Measurements from ENCODE around the gene SND1.

DNA sequence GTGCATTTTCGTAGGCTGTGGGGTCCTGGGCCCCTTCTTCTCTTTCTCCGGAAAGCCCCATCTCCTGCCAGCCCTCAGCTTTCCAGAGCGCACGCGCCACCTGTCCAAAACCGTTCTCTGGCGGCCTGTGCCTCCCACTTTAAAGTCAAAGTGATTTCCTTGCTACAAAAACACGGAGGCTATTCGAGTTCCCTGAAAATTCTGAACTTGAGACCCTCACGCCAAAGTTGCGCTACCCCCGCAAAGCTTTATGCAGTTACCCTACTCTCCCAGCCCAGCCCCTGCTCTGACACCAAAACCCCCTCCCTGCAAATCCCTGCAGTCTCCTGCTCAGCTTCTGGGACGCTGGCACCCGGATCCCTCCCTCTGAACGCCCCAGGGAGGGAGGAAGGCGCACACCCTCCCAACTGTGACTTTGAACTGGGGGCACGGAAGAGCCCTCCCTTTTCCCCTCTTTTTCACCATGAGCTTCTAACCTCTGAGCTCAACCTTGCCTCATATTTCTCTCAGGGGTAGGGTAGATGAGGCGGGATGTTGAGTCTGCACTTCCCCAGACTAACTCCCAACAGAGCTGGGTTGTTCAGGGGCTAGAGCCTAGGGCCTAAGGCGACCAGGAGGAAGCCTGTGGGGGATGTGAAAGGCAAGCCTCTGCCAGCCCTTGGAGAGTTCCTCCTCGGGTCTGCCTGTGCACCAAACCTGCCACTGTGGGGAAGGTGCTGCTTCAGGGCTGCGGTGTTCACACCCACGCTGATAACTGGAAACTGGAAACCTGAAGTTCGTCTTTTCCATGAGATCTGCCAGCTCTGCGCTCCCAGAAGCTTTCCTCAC is 31.4 kb upstream of the SND1 start:
- TF ChIP-seq EZH2 (IDR thresholded peaks at IDR 0.05) (no peak), POLR2AphosphoS5 (IDR thresholded peaks at IDR 0.05; ENCODE audit: borderline replicate concordance, low read depth, low read length) (no peak), FOXP2 (optimal IDR thresholded peaks at IDR 0.05; ENCODE audit: control extremely low read depth, extremely low read length, insufficient read depth) (no peak)
